ENCODE data around the gene FUNDC1. TPM values are rescaled to one million over a fixed set of nuclear protein-coding genes. Genes with fewer than 3 reads are reported as not detected.

The FUNDC1 gene
- total RNA-seq, 1 experiment from 2014 or later = 17.0 TPM

- Histone ChIP-seq H3K4me2 (ENCODE audit: low read length) (no peak overlapping the region), H3K27ac (ENCODE audit: low read depth, low read length) (no peak overlapping the region), H3K4me1 (ENCODE audit: control insufficient read depth in 1 of 2, insufficient read depth in 2 of 2, low read length in 2 of 2) (no peaks in the 10 kb centered on the region), H3K79me2 (ENCODE audit: insufficient read depth, low read length) (no peaks in the 10 kb centered on the region), H3K4me3 (replicated peaks in 1 of 2; ENCODE audit: low read depth in 1 of 2, low read length in 2 of 2) (no peak overlapping the region), H3K9ac (ENCODE audit: low read length) (no peak overlapping the region), H3K9me3 (ENCODE audit: control insufficient read depth in 1 of 2, insufficient read depth in 1 of 2, low read depth in 1 of 2, low read length in 2 of 2) (no peaks in the 10 kb centered on the region), H4K20me1 (ENCODE audit: insufficient read depth) (no peaks in the 10 kb centered on the region), H3K36me3 (ENCODE audit: control insufficient read depth in 1 of 2, insufficient read depth in 2 of 2, low read length in 2 of 2) (no peaks in the 10 kb centered on the region), H3K9me2 (ENCODE audit: insufficient read depth) (no peaks in the 10 kb centered on the region), H2AFZ (ENCODE audit: low read depth, low read length, poor library complexity, severe bottlenecking) (no peak overlapping the region), H3K27me3 (ENCODE audit: insufficient read depth, low read length) (no peaks in the 10 kb centered on the region)
- ChIA-PET CTCF (no interaction called here), POLR2A (no interaction called here), RAD21 (ENCODE audit: low non-redundant PET in 1 of 2, low total read pairs in 2 of 2, uncharacterized antibody in 2 of 2, unreplicated experiment in 2 of 2) (no interaction called here)
- TF ChIP-seq, protein P1, sequence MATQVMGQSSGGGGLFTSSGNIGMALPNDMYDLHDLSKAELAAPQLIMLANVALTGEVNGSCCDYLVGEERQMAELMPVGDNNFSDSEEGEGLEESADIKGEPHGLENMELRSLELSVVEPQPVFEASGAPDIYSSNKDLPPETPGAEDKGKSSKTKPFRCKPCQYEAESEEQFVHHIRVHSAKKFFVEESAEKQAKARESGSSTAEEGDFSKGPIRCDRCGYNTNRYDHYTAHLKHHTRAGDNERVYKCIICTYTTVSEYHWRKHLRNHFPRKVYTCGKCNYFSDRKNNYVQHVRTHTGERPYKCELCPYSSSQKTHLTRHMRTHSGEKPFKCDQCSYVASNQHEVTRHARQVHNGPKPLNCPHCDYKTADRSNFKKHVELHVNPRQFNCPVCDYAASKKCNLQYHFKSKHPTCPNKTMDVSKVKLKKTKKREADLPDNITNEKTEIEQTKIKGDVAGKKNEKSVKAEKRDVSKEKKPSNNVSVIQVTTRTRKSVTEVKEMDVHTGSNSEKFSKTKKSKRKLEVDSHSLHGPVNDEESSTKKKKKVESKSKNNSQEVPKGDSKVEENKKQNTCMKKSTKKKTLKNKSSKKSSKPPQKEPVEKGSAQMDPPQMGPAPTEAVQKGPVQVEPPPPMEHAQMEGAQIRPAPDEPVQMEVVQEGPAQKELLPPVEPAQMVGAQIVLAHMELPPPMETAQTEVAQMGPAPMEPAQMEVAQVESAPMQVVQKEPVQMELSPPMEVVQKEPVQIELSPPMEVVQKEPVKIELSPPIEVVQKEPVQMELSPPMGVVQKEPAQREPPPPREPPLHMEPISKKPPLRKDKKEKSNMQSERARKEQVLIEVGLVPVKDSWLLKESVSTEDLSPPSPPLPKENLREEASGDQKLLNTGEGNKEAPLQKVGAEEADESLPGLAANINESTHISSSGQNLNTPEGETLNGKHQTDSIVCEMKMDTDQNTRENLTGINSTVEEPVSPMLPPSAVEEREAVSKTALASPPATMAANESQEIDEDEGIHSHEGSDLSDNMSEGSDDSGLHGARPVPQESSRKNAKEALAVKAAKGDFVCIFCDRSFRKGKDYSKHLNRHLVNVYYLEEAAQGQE (IDR thresholded peaks at IDR 0.05; ENCODE audit: low read depth) = no peak
- no peak for TF ChIP-seq EZH2 (IDR thresholded peaks at IDR 0.05)
- TF ChIP-seq ZFX (IDR thresholded peaks at IDR 0.05) = no peak
- TF ChIP-seq, protein P2, sequence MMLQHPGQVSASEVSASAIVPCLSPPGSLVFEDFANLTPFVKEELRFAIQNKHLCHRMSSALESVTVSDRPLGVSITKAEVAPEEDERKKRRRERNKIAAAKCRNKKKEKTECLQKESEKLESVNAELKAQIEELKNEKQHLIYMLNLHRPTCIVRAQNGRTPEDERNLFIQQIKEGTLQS (IDR thresholded peaks at IDR 0.05) = no peak
- TF ChIP-seq RAD21 (IDR thresholded peaks at IDR 0.05; ENCODE audit: low read depth) = no peak
- TF ChIP-seq SP1 (IDR thresholded peaks at IDR 0.05; ENCODE audit: low read depth) = no peak
- TF ChIP-seq CTCF (IDR thresholded peaks at IDR 0.05 in 2 of 3, conservative IDR thresholded peaks at IDR 0.05 in 1 of 3; ENCODE audit: borderline replicate concordance in 1 of 3, insufficient read depth in 1 of 3, low read depth in 2 of 3, low read length in 2 of 3) = no peak
- TF ChIP-seq ZNF274 (IDR thresholded peaks at IDR 0.05; ENCODE audit: low read depth, low read length) = no peak
- no peak for TF ChIP-seq YY1 (IDR thresholded peaks at IDR 0.05; ENCODE audit: extremely low read depth, insufficient replicate concordance, low read depth, low read length)
- no peak for TF ChIP-seq CBX3 (IDR thresholded peaks at IDR 0.05; ENCODE audit: low read depth)
- no peak for TF ChIP-seq SIN3A (IDR thresholded peaks at IDR 0.05; ENCODE audit: low read depth)
- TF ChIP-seq TCF7L2 (IDR thresholded peaks at IDR 0.05; ENCODE audit: borderline replicate concordance, extremely low read depth, insufficient read depth, insufficient read length) = no peak
- no peak for TF ChIP-seq POLR2A (IDR thresholded peaks at IDR 0.05; ENCODE audit: borderline replicate concordance, extremely low read depth, insufficient read depth, insufficient read length)
- no peak for TF ChIP-seq ELF1 (IDR thresholded peaks at IDR 0.05; ENCODE audit: borderline replicate concordance, low read depth)
- ATAC-seq = no peak
- intact Hi-C loops (cut with micrococcal nuclease) = no loop called here
- DNase-seq (ENCODE audit: low read depth, low spot score) = no peak
- BruUV-seq (replicated peaks) = no TSS peak
Observed at GRCh38 chrX:44580466-44580865, 37.8 kb upstream of the FUNDC1 start.
